Coronary artery (tissue), 2 donors: ENCODE measurements around the gene ADGRG6.

Source experiments
- DNase-seq: peaks from one replicate; pipeline ENCODE4 v3.0.0-alpha.2; 2017; ENCODE audit warnings: low spot score
- H3K27ac ChIP-seq, 2 donors: fragments of 200-600 bp; sonication (generic); one replicate each; pipeline ENCODE4 v1.5.1; 2016 to 2019
- H3K4me3 ChIP-seq: fragments of 200-600 bp; sonication (generic); 2 replicates; pipeline ENCODE4 v1.5.1; 2016; ENCODE audit warnings: mild to moderate bottlenecking, moderate library complexity
- CTCF ChIP-seq: fragments of 200-600 bp; sonication (generic); IDR thresholded peaks from one replicate; pipeline ENCODE4 v1.5.1; 2019; ENCODE audit warnings: antibody characterized with exemption

Gene ADGRG6

GRCh38 chr6:142387997-142388815 is 86.4 kb downstream of the ADGRG6 start:
- no peak for DNase-seq
- no peak overlapping the region for H3K4me3 ChIP-seq
- TF ChIP-seq CTCF, result peak; percentile 22
- H3K27ac ChIP-seq, result no peak overlapping the region

- Histone ChIP-seq H3K4me3 (no peak overlapping the region), H3K27ac (no peak overlapping the region)
- no peak for TF ChIP-seq CTCF
- DNase-seq, result no peak
Measured at GRCh38 chr6:142395266-142395665, 93.5 kb downstream of the ADGRG6 start.

GRCh38 chr6:142395768-142396231 is 94.0 kb downstream of the ADGRG6 start:
- no peak for DNase-seq
- Histone ChIP-seq H3K27ac (no peak overlapping the region), H3K4me3 (no peak overlapping the region)
- no peak for TF ChIP-seq CTCF

GRCh38 chr6:142398353-142398752 is 96.5 kb downstream of the ADGRG6 start:
- Histone ChIP-seq H3K4me3 (no peak overlapping the region), H3K27ac (no peak overlapping the region)
- no peak for DNase-seq
- TF ChIP-seq CTCF, result no peak

GRCh38 chr6:142399739-142400138 is 97.9 kb downstream of the ADGRG6 start:
- no peak for DNase-seq
- no peak for TF ChIP-seq CTCF
- no peak overlapping the region for H3K27ac ChIP-seq
- no peak overlapping the region for H3K4me3 ChIP-seq

GRCh38 chr6:142400495-142400894 is 98.7 kb downstream of the ADGRG6 start:
- H3K4me3 ChIP-seq, result no peak overlapping the region
- no peak for TF ChIP-seq CTCF
- H3K27ac ChIP-seq, result no peak overlapping the region
- DNase-seq, result no peak

GRCh38 chr6:142401838-142402237 is 100.0 kb downstream of the ADGRG6 start:
- Histone ChIP-seq H3K4me3 (no peak overlapping the region), H3K27ac (no peak overlapping the region)
- no peak for DNase-seq
- TF ChIP-seq CTCF, result no peak
